ENCODE results near the gene PAX7.

Gene PAX7

GRCh38 chr1:18619467-18619835, 11.2 kb upstream of the PAX7 start:
- no peaks in the 10 kb centered on the region for H3K9me3 ChIP-seq (ENCODE audit: insufficient read depth, low read length)
- H3K4me2 ChIP-seq (ENCODE audit: low read depth, low read length, poor library complexity, severe bottlenecking) = no peak overlapping the region
- TF ChIP-seq EZH2phosphoT487 (conservative IDR thresholded peaks at IDR 0.05; ENCODE audit: low read length) = no peak
- TF ChIP-seq, protein P1, sequence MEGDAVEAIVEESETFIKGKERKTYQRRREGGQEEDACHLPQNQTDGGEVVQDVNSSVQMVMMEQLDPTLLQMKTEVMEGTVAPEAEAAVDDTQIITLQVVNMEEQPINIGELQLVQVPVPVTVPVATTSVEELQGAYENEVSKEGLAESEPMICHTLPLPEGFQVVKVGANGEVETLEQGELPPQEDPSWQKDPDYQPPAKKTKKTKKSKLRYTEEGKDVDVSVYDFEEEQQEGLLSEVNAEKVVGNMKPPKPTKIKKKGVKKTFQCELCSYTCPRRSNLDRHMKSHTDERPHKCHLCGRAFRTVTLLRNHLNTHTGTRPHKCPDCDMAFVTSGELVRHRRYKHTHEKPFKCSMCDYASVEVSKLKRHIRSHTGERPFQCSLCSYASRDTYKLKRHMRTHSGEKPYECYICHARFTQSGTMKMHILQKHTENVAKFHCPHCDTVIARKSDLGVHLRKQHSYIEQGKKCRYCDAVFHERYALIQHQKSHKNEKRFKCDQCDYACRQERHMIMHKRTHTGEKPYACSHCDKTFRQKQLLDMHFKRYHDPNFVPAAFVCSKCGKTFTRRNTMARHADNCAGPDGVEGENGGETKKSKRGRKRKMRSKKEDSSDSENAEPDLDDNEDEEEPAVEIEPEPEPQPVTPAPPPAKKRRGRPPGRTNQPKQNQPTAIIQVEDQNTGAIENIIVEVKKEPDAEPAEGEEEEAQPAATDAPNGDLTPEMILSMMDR (IDR thresholded peaks at IDR 0.05; ENCODE audit: insufficient read depth, low read length, poor library complexity, severe bottlenecking) = no peak
- no peaks in the 10 kb centered on the region for H3K9me2 ChIP-seq (replicated peaks; ENCODE audit: insufficient read depth, low read length)
- H3K9ac ChIP-seq (ENCODE audit: low read length) = no peak overlapping the region
- H3K27ac ChIP-seq (ENCODE audit: low read depth, low read length) = no peak overlapping the region
- no peaks in the 10 kb centered on the region for H3K79me2 ChIP-seq (ENCODE audit: insufficient read depth, low read length)
- H4K20me1 ChIP-seq (ENCODE audit: low read depth, low read length) = no peaks in the 10 kb centered on the region
- no peaks in the 10 kb centered on the region for H3K27me3 ChIP-seq (ENCODE audit: low read length)
- no peaks in the 10 kb centered on the region for H3K36me3 ChIP-seq (ENCODE audit: low read length)
- H3F3A ChIP-seq (ENCODE audit: insufficient read depth) = no peaks in the 10 kb centered on the region
- H2AFZ ChIP-seq (ENCODE audit: low read depth, low read length, severe bottlenecking) = no peak overlapping the region
- H3K4me3 ChIP-seq (ENCODE audit: insufficient read depth, low read length, poor library complexity, severe bottlenecking) = no peak overlapping the region

DNA sequence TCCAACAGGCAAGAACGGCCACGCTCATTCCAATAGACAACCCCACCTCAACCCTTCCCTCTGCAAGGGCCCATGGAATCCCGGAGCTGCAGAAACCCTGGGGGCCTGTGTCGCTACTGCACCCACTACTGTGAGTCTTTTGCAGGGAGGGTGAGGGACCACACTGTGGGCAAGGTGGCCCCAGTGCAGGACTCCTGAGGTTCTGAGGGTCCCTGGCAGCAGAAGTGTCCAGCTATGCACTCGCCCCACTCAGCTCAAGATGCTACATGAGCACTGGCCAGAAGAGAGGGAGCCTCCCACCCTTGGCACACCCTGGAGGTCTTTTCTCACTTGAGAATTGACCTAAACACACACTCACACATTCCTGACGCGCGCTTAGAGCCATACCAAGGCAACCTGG, 2.1 kb upstream of the PAX7 start:
- Histone ChIP-seq H3K4me2 (ENCODE audit: low read depth, low read length, poor library complexity, severe bottlenecking) (no peak overlapping the region), H4K20me1 (ENCODE audit: low read depth, low read length) (no peaks in the 10 kb centered on the region), H3K27ac (ENCODE audit: low read depth, low read length) (no peak overlapping the region), H3K9me2 (replicated peaks; ENCODE audit: insufficient read depth, low read length) (no peaks in the 10 kb centered on the region), H2AFZ (ENCODE audit: low read depth, low read length, severe bottlenecking) (no peak overlapping the region), H3K9me3 (ENCODE audit: insufficient read depth, low read length) (no peaks in the 10 kb centered on the region), H3K4me3 (ENCODE audit: insufficient read depth, low read length, poor library complexity, severe bottlenecking) (no peak overlapping the region), H3K79me2 (ENCODE audit: insufficient read depth, low read length) (no peaks in the 10 kb centered on the region), H3F3A (ENCODE audit: insufficient read depth) (no peaks in the 10 kb centered on the region), H3K9ac (ENCODE audit: low read length) (no peak overlapping the region), H3K36me3 (ENCODE audit: low read length) (no peaks in the 10 kb centered on the region), H3K27me3 (ENCODE audit: low read length) (no peaks in the 10 kb centered on the region)
- TF ChIP-seq, protein P1 (IDR thresholded peaks at IDR 0.05; ENCODE audit: insufficient read depth, low read length, poor library complexity, severe bottlenecking) = no peak
- no peak for TF ChIP-seq EZH2phosphoT487 (conservative IDR thresholded peaks at IDR 0.05; ENCODE audit: low read length)

DNA sequence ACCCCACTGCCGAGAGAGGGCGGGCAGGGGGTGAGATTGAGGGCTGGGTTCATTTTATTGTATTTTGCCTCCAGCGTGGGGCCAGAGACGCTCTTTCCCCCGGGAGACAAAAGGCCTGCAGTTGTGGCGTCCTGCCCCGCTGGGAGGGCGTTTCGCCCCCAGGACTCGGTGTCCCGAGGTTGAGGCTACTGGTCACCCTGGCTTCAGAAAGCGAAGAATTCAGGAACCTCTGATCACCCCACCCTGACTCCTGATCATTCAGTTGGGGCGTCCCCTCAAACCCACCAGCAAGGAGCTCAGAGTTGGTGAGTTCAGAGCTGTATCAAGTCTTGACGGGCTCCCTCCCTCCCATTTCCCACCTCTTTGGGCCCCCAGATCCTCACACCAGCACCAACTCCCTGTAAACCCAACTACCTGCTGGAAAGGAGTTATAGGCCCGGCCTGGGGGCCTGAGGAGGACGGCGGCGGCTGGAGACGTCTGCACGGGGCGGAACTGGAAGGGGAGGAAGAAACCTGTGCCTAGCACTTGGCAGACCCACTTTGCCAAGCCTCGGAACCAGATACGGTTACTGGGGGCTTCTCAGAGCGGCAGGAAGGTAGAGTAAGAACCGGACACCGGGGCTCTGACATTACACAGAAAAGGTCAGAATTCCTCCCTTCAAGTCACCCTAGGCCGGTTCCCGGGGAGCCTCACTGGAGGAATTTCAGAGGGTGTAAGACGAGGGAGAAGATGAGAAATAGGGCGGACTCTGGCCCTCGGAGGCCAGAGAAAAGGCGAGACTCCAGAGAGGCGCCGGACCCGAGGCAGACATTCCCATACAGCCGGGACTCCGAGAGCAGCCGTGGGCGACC, 761 bp upstream of the PAX7 start:
- H3F3A ChIP-seq (ENCODE audit: insufficient read depth) = no peaks in the 10 kb centered on the region
- H3K79me2 ChIP-seq (ENCODE audit: insufficient read depth, low read length) = no peaks in the 10 kb centered on the region
- no peaks in the 10 kb centered on the region for H3K27me3 ChIP-seq (ENCODE audit: low read length)
- H3K9ac ChIP-seq (ENCODE audit: low read length) = no peak overlapping the region
- H3K27ac ChIP-seq (ENCODE audit: low read depth, low read length) = no peak overlapping the region
- no peak overlapping the region for H3K4me2 ChIP-seq (ENCODE audit: low read depth, low read length, poor library complexity, severe bottlenecking)
- no peak overlapping the region for H2AFZ ChIP-seq (ENCODE audit: low read depth, low read length, severe bottlenecking)
- no peak for TF ChIP-seq EZH2phosphoT487 (conservative IDR thresholded peaks at IDR 0.05; ENCODE audit: low read length)
- TF ChIP-seq, protein P1 (IDR thresholded peaks at IDR 0.05; ENCODE audit: insufficient read depth, low read length, poor library complexity, severe bottlenecking) = no peak
- no peaks in the 10 kb centered on the region for H3K9me3 ChIP-seq (ENCODE audit: insufficient read depth, low read length)
- no peaks in the 10 kb centered on the region for H3K36me3 ChIP-seq (ENCODE audit: low read length)
- no peak overlapping the region for H3K4me3 ChIP-seq (ENCODE audit: insufficient read depth, low read length, poor library complexity, severe bottlenecking)
- H4K20me1 ChIP-seq (ENCODE audit: low read depth, low read length) = no peaks in the 10 kb centered on the region
- H3K9me2 ChIP-seq (replicated peaks; ENCODE audit: insufficient read depth, low read length) = no peaks in the 10 kb centered on the region
